PFSK-1 (cell line): ENCODE results near the gene MYH13.

Experiments
- FOXP2 ChIP-seq: optimal IDR thresholded peaks from 2 replicates; pipeline ENCODE3; 2011; ENCODE audit warnings: borderline replicate concordance, control low read depth, inconsistent platforms; ENCODE audit not compliant: insufficient read depth; ENCODE audit errors: extremely low read length, extremely low read depth
- POLR2AphosphoS5 ChIP-seq: IDR thresholded peaks from 2 replicates; pipeline ENCODE4 v1.6.1; 2012; ENCODE audit warnings: low read depth, mild to moderate bottlenecking, control low read depth, low read length, moderate library complexity
- SIN3A ChIP-seq: IDR thresholded peaks from 2 replicates; pipeline ENCODE4 v1.6.1; 2012; ENCODE audit warnings: mild to moderate bottlenecking, low read length, moderate library complexity, borderline replicate concordance; ENCODE audit not compliant: insufficient read depth
- TAF1 ChIP-seq: IDR thresholded peaks from 2 replicates; pipeline ENCODE4 v1.6.1; 2012; ENCODE audit warnings: low read length, control low read depth, borderline replicate concordance; ENCODE audit not compliant: insufficient read depth
- TF ChIP-seq, protein P1 (sequence below), 2 experiments: IDR thresholded peaks; 2 replicates each; pipeline versions ENCODE4 v1.6.1 to v1.8.0; 2011 to 2012; ENCODE audit warnings: low read depth in 2 of 2, low read length in 2 of 2, control low read depth in 1 of 2, inconsistent platforms in 1 of 2, mild to moderate bottlenecking in 1 of 2, moderate library complexity in 1 of 2; ENCODE audit not compliant: insufficient read depth in 1 of 2

GRCh38 chr17:10270258-10270657, 102.5 kb downstream of the MYH13 start:
- TF ChIP-seq POLR2AphosphoS5 = no peak
- no peak for TF ChIP-seq TAF1
- no peak for TF ChIP-seq SIN3A
- no peak for TF ChIP-seq FOXP2
- TF ChIP-seq, protein P1, sequence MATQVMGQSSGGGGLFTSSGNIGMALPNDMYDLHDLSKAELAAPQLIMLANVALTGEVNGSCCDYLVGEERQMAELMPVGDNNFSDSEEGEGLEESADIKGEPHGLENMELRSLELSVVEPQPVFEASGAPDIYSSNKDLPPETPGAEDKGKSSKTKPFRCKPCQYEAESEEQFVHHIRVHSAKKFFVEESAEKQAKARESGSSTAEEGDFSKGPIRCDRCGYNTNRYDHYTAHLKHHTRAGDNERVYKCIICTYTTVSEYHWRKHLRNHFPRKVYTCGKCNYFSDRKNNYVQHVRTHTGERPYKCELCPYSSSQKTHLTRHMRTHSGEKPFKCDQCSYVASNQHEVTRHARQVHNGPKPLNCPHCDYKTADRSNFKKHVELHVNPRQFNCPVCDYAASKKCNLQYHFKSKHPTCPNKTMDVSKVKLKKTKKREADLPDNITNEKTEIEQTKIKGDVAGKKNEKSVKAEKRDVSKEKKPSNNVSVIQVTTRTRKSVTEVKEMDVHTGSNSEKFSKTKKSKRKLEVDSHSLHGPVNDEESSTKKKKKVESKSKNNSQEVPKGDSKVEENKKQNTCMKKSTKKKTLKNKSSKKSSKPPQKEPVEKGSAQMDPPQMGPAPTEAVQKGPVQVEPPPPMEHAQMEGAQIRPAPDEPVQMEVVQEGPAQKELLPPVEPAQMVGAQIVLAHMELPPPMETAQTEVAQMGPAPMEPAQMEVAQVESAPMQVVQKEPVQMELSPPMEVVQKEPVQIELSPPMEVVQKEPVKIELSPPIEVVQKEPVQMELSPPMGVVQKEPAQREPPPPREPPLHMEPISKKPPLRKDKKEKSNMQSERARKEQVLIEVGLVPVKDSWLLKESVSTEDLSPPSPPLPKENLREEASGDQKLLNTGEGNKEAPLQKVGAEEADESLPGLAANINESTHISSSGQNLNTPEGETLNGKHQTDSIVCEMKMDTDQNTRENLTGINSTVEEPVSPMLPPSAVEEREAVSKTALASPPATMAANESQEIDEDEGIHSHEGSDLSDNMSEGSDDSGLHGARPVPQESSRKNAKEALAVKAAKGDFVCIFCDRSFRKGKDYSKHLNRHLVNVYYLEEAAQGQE (IDR thresholded peaks at IDR 0.05; ENCODE audit: insufficient read depth in 1 of 2, low read depth in 2 of 2, low read length in 2 of 2) = no peak
